ENCODE measurements around the gene PLXNA1. TPM values are rescaled to one million over a fixed set of nuclear protein-coding genes. Genes with fewer than 3 reads are reported as not detected.

PLXNA1 gene
- total RNA-seq, 1 donor = 107 TPM

- no peaks in the 10 kb centered on the region for H3K9me3 ChIP-seq (ENCODE audit: low read depth, low read length)
- no peaks in the 10 kb centered on the region for H3K36me3 ChIP-seq (ENCODE audit: insufficient read depth, low read length)
- no peak for DNase-seq (ENCODE audit: insufficient read length, low spot score, missing footprints)
- no peak for TF ChIP-seq CTCF (IDR thresholded peaks at IDR 0.05; ENCODE audit: extremely low read depth, low read depth, low read length)
- H2AFZ ChIP-seq (ENCODE audit: low read length) = no peak overlapping the region
- no peaks in the 10 kb centered on the region for H3K79me2 ChIP-seq (ENCODE audit: insufficient read depth, low read length)
- H3K27me3 ChIP-seq (ENCODE audit: insufficient read depth, low read length) = no peaks in the 10 kb centered on the region
- no peaks in the 10 kb centered on the region for H4K20me1 ChIP-seq (ENCODE audit: insufficient read depth, low read length)
- H3K4me2 ChIP-seq (ENCODE audit: insufficient read depth, low read length) = no peak overlapping the region
- no peak overlapping the region for H3K27ac ChIP-seq (ENCODE audit: low read depth, low read length)
- H3K4me3 ChIP-seq (ENCODE audit: insufficient read depth, low read length) = no peak overlapping the region
- peaks cover 21% of the 10 kb centered on the region for H3K4me1 ChIP-seq (ENCODE audit: insufficient read depth, low read length)
These were observed 46.0 kb upstream of the PLXNA1 start for GRCh38 chr3:126936853-126937425.

- Histone ChIP-seq H3K4me2 (ENCODE audit: insufficient read depth, low read length) (no peak overlapping the region), H3K36me3 (ENCODE audit: insufficient read depth, low read length) (no peaks in the 10 kb centered on the region), H3K4me3 (ENCODE audit: insufficient read depth, low read length) (no peak overlapping the region), H3K27me3 (ENCODE audit: insufficient read depth, low read length) (no peaks in the 10 kb centered on the region), H3K79me2 (ENCODE audit: insufficient read depth, low read length) (no peaks in the 10 kb centered on the region), H4K20me1 (ENCODE audit: insufficient read depth, low read length) (no peaks in the 10 kb centered on the region), H3K4me1 (ENCODE audit: insufficient read depth, low read length) (peaks cover 16% of the 10 kb centered on the region), H3K9me3 (ENCODE audit: low read depth, low read length) (no peaks in the 10 kb centered on the region), H3K27ac (ENCODE audit: low read depth, low read length) (no peak overlapping the region), H2AFZ (ENCODE audit: low read length) (no peak overlapping the region)
- no peak for DNase-seq (ENCODE audit: insufficient read length, low spot score, missing footprints)
- TF ChIP-seq CTCF (IDR thresholded peaks at IDR 0.05; ENCODE audit: extremely low read depth, low read depth, low read length) = no peak
These were observed 45.4 kb upstream of the PLXNA1 start for GRCh38 chr3:126937533-126937932.

- TF ChIP-seq CTCF (IDR thresholded peaks at IDR 0.05; ENCODE audit: extremely low read depth, low read depth, low read length) = no peak
- H3K4me1 ChIP-seq (ENCODE audit: insufficient read depth, low read length) = peaks cover 13% of the 10 kb centered on the region
- H2AFZ ChIP-seq (ENCODE audit: low read length) = no peak overlapping the region
- DNase-seq (ENCODE audit: insufficient read length, low spot score, missing footprints) = no peak
- H3K27ac ChIP-seq (ENCODE audit: low read depth, low read length) = no peak overlapping the region
- no peaks in the 10 kb centered on the region for H3K79me2 ChIP-seq (ENCODE audit: insufficient read depth, low read length)
- H4K20me1 ChIP-seq (ENCODE audit: insufficient read depth, low read length) = no peaks in the 10 kb centered on the region
- H3K36me3 ChIP-seq (ENCODE audit: insufficient read depth, low read length) = no peaks in the 10 kb centered on the region
- no peak overlapping the region for H3K4me2 ChIP-seq (ENCODE audit: insufficient read depth, low read length)
- H3K9me3 ChIP-seq (ENCODE audit: low read depth, low read length) = no peaks in the 10 kb centered on the region
- H3K4me3 ChIP-seq (ENCODE audit: insufficient read depth, low read length) = no peak overlapping the region
- no peaks in the 10 kb centered on the region for H3K27me3 ChIP-seq (ENCODE audit: insufficient read depth, low read length)
These were observed 44.9 kb upstream of the PLXNA1 start for GRCh38 chr3:126937973-126938372.

GRCh38 chr3:126938520-126939337, 44.2 kb upstream of the PLXNA1 start:
- DNase-seq (ENCODE audit: insufficient read length, low spot score, missing footprints) = no peak
- H3K36me3 ChIP-seq (ENCODE audit: insufficient read depth, low read length) = no peaks in the 10 kb centered on the region
- H3K27me3 ChIP-seq (ENCODE audit: insufficient read depth, low read length) = no peaks in the 10 kb centered on the region
- H2AFZ ChIP-seq (ENCODE audit: low read length) = no peak overlapping the region
- H3K4me3 ChIP-seq (ENCODE audit: insufficient read depth, low read length) = no peak overlapping the region
- no peaks in the 10 kb centered on the region for H3K79me2 ChIP-seq (ENCODE audit: insufficient read depth, low read length)
- H3K9me3 ChIP-seq (ENCODE audit: low read depth, low read length) = no peaks in the 10 kb centered on the region
- no peak for TF ChIP-seq CTCF (IDR thresholded peaks at IDR 0.05; ENCODE audit: extremely low read depth, low read depth, low read length)
- H4K20me1 ChIP-seq (ENCODE audit: insufficient read depth, low read length) = no peaks in the 10 kb centered on the region
- peaks cover 13% of the 10 kb centered on the region for H3K4me1 ChIP-seq (ENCODE audit: insufficient read depth, low read length)
- H3K4me2 ChIP-seq (ENCODE audit: insufficient read depth, low read length) = no peak overlapping the region
- H3K27ac ChIP-seq (ENCODE audit: low read depth, low read length) = no peak overlapping the region
